Measurements from ENCODE around the gene ZNF12. TPM values are rescaled to one million over a fixed set of nuclear protein-coding genes. Genes with fewer than 3 reads are reported as not detected.

Gene ZNF12
- total and polyA plus RNA-seq, 2 of the 8 experiments (the other 6 are each of a cell fraction or from before 2014, with no cell fraction given): 6.7 to 16.2 TPM

GRCh38 chr7:6639032-6639431 is 67.7 kb downstream of the ZNF12 start (continued):
- TF ChIP-seq POU5F1 (IDR thresholded peaks at IDR 0.05; ENCODE audit: low read depth, low read length): no peak
- no peak for TF ChIP-seq TAF7 (optimal IDR thresholded peaks at IDR 0.05; ENCODE audit: borderline replicate concordance, low read depth, low read length)

Other genes with a start within 250 kb of the ZNF12 start
- 75.3 and 82.9 TPM in 2 replicates for gene KDELR2, start 222.8 kb downstream of the ZNF12 start, total RNA-seq (2021; fragmentation: NEBNext Ultra II Directional; extraction: Animal tissue kit (Norgen Biotek cat#: 25700))
- 54.1 and 66.8 TPM in 2 replicates for gene KDELR2, start 222.8 kb downstream of the ZNF12 start, polyA plus RNA-seq (2011; rRNA removed)
- gene GRID2IP, start 155.5 kb downstream of the ZNF12 start, total RNA-seq (2021; fragmentation: NEBNext Ultra II Directional; extraction: Animal tissue kit (Norgen Biotek cat#: 25700)): 1.0 and 1.3 TPM in 2 replicates
- 0.80 and 1.5 TPM in 2 replicates for gene GRID2IP, start 155.5 kb downstream of the ZNF12 start, polyA plus RNA-seq (2011; rRNA removed)
- 50.2 and 50.8 TPM in 2 replicates for gene ZDHHC4, start 129.5 kb downstream of the ZNF12 start, total RNA-seq (2021; fragmentation: NEBNext Ultra II Directional; extraction: Animal tissue kit (Norgen Biotek cat#: 25700))
- 171 and 174 TPM in 2 replicates for gene ZDHHC4, start 129.5 kb downstream of the ZNF12 start, polyA plus RNA-seq (2011; rRNA removed)
- 25.7 and 26.1 TPM in 2 replicates for gene INTS15, start 116.9 kb downstream of the ZNF12 start, total RNA-seq (2021; fragmentation: NEBNext Ultra II Directional; extraction: Animal tissue kit (Norgen Biotek cat#: 25700))
- gene INTS15, start 116.9 kb downstream of the ZNF12 start, polyA plus RNA-seq (2011; rRNA removed): 23.0 and 37.3 TPM in 2 replicates
- 5.5 and 5.7 TPM in 2 replicates for gene ZNF853, start 91.3 kb downstream of the ZNF12 start, total RNA-seq (2021; fragmentation: NEBNext Ultra II Directional; extraction: Animal tissue kit (Norgen Biotek cat#: 25700))
- gene ZNF853, start 91.3 kb downstream of the ZNF12 start, polyA plus RNA-seq (2011; rRNA removed): 4.3 and 4.4 TPM in 2 replicates
- 13.7 and 15.5 TPM in 2 replicates for gene ZNF316, start 69.6 kb downstream of the ZNF12 start, total RNA-seq (2021; fragmentation: NEBNext Ultra II Directional; extraction: Animal tissue kit (Norgen Biotek cat#: 25700))
- 3.6 and 6.3 TPM in 2 replicates for gene ZNF316, start 69.6 kb downstream of the ZNF12 start, polyA plus RNA-seq (2011; rRNA removed)
- gene RSPH10B2, start 47.2 kb upstream of the ZNF12 start, total RNA-seq (2021; fragmentation: NEBNext Ultra II Directional; extraction: Animal tissue kit (Norgen Biotek cat#: 25700)): 0.35 and 0.52 TPM in 2 replicates
- 0.14 and 0.20 TPM in 2 replicates for gene RSPH10B2, start 47.2 kb upstream of the ZNF12 start, polyA plus RNA-seq (2011; rRNA removed)
- gene CCZ1B, start 119.3 kb upstream of the ZNF12 start, total RNA-seq (2021; fragmentation: NEBNext Ultra II Directional; extraction: Animal tissue kit (Norgen Biotek cat#: 25700)): 55.2 and 58.2 TPM in 2 replicates
- 8.3 and 18.0 TPM in 2 replicates for gene CCZ1B, start 119.3 kb upstream of the ZNF12 start, polyA plus RNA-seq (2011; rRNA removed)

Data from H1 (cell line).